DMS153 treated with DMSO at 0.1 percent for 48 hours (cell line): ENCODE results near the gene TRNAU1AP.

Experiments used
- DNase-seq: peaks from one replicate; lab custom pipeline; 2025; ENCODE audit not compliant: unreplicated experiment; lab: John Stamatoyannopoulos, UW

TRNAU1AP gene

GRCh38 chr1:28604411-28604810 is 51.5 kb downstream of the TRNAU1AP start:
- DNase-seq, result no peak

GRCh38 chr1:28604962-28605361 is 52.1 kb downstream of the TRNAU1AP start:
- DNase-seq, result no peak

- DNase-seq, result no peak
Measured at GRCh38 chr1:28606771-28607170, 53.9 kb downstream of the TRNAU1AP start.

- no peak for DNase-seq
Measured at GRCh38 chr1:28613175-28613574, 60.3 kb downstream of the TRNAU1AP start.
